Thyroid gland (tissue), 4 donors: ENCODE measurements around the gene ADAMTSL1. TPM values are rescaled to one million over a fixed set of nuclear protein-coding genes. Genes with fewer than 3 reads are reported as not detected.
A peak's percentile ranks its signal among the peaks of the same experiment; 100 is the strongest.

Experiments
- DNase-seq, 2 donors: peaks; one replicate each; pipeline ENCODE4 v3.0.0-alpha.2; 2019
- H3K27ac ChIP-seq, 3 donors: fragments of 200-600 bp; sonication (generic); 1 replicate in 2 of 3; 2 replicates in 1 of 3; pipeline ENCODE4 v1.5.1; 2016 to 2019; ENCODE audit warnings: mild to moderate bottlenecking in 1 of 3, moderate library complexity in 1 of 3
- H3K27me3 ChIP-seq: fragments of 200-600 bp; sonication (generic); one replicate; pipeline ENCODE4 v1.5.1; 2019
- H3K36me3 ChIP-seq, 2 donors: fragments of 200-600 bp; sonication (generic); one replicate each; pipeline ENCODE4 v1.5.1; 2016 to 2019
- H3K4me1 ChIP-seq, 2 donors: fragments of 200-600 bp; sonication (generic); one replicate each; pipeline ENCODE4 v1.5.1; 2017 to 2019
- H3K4me3 ChIP-seq, 3 donors: fragments of 200-600 bp; sonication (generic); replicated peaks in 1 of 3; 1 replicate in 2 of 3; 2 replicates in 1 of 3; pipeline ENCODE4 v1.5.1; 2016; ENCODE audit warnings: mild to moderate bottlenecking in 1 of 3
- H3K9me3 ChIP-seq: fragments of 200-600 bp; sonication (generic); one replicate; pipeline ENCODE4 v1.5.1; 2017
- POLR2A ChIP-seq, 2 donors: fragments of 450-650 bp; IDR thresholded peaks; one replicate each; pipeline ENCODE4 v1.6.1; 2017; ENCODE audit warnings: antibody characterized with exemption in 2 of 2, mild to moderate bottlenecking in 2 of 2, moderate library complexity in 1 of 2
- WGBS, 2 donors: methylation state at CpG; one replicate each; pipeline ENCODE4 v1.1.5; 2017; 5-methylcytosine and 5-hydroxymethylcytosine counted together
- intact Hi-C: fragments of 100-400 bp; cut with DNase I; formaldehyde crosslinking; loops from one replicate; pipeline ENCODE4 v1.15.1; 2023
- total RNA-seq, 4 donors: library from RNA; depleted of rRNA; stranded (reverse); fragments of >200 nt; gene quantifications; one replicate each; pipeline ENCODE4 v1.2.3, GENCODE V29; 2016
- TF ChIP-seq, protein P1 (sequence below), 6 experiments: fragments of 200-600 bp in 3 of 6; fragments of 450-650 bp in 3 of 6; sonication (generic) in 3 of 6; IDR thresholded peaks; one replicate each; pipeline ENCODE4 v1.5.1; 2016 to 2019; ENCODE audit warnings: antibody characterized with exemption in 6 of 6, mild to moderate bottlenecking in 2 of 6, inconsistent platforms in 1 of 6, moderate library complexity in 1 of 6

The ADAMTSL1 gene
- total RNA-seq, 4 donors from 2014 or later: 1.6 to 9.0 (median 4.8) TPM

DNA sequence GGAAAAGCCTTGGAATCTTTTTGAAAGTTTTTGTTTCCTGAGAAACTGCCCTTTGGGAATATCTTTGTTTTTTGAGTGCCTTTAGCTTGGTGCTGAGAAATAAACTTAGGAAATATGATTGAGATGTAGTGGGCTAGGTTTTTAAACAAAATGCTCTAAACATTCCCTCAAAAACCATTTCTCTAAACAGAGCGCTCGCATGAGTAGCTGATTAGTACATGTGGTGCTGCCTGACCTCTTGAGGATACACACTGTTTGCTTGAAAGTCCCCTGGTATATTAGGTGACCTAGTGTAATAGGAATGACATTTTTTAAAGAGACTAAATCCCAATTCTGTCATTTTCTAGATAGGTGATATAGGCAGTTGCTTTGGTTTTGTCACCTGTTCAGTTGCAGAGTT lies 132.3 kb downstream of the ADAMTSL1 start:
- 36 to 63% methylated on average over 2 of the region's 2 CpGs for whole genome bisulfite sequencing, 2 donors
- Histone ChIP-seq H3K4me3 (no peak overlapping the region), H3K27ac (peak overlapping the region in 1 of 3 donors; percentile 8)

DNA sequence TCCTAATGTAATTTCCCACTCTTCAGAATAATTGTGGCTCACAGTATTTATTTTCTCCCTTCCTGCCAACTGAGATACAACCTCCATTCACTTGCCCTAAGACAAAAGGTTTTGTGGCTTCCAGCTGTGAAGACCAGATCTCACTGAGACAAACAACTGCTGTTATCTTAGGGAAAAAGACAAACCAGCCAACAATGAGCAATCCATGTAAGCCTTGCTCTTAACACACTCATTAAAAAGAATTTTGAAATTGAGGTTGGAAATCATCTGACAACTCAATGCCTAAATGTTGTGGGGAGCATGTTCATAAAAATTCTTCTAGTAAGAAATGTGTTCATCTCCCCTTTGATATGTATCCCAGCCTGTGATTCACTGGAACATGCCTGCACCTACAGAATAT lies 132.9 kb downstream of the ADAMTSL1 start:
- H3K27ac ChIP-seq: no peak overlapping the region
- intact Hi-C loops: no loop called here
- no peaks in the 10 kb centered on the region for H3K27me3 ChIP-seq
- no peak overlapping the region for H3K4me3 ChIP-seq
- no peaks in the 10 kb centered on the region for H3K36me3 ChIP-seq
- H3K9me3 ChIP-seq: no peaks in the 10 kb centered on the region
- H3K4me1 ChIP-seq: peaks cover 9% of the 10 kb centered on the region in 2 donors
- no peak for DNase-seq
- TF ChIP-seq, protein P1, sequence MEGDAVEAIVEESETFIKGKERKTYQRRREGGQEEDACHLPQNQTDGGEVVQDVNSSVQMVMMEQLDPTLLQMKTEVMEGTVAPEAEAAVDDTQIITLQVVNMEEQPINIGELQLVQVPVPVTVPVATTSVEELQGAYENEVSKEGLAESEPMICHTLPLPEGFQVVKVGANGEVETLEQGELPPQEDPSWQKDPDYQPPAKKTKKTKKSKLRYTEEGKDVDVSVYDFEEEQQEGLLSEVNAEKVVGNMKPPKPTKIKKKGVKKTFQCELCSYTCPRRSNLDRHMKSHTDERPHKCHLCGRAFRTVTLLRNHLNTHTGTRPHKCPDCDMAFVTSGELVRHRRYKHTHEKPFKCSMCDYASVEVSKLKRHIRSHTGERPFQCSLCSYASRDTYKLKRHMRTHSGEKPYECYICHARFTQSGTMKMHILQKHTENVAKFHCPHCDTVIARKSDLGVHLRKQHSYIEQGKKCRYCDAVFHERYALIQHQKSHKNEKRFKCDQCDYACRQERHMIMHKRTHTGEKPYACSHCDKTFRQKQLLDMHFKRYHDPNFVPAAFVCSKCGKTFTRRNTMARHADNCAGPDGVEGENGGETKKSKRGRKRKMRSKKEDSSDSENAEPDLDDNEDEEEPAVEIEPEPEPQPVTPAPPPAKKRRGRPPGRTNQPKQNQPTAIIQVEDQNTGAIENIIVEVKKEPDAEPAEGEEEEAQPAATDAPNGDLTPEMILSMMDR (IDR thresholded peaks at IDR 0.05): no peak
- no peak for TF ChIP-seq POLR2A (IDR thresholded peaks at IDR 0.05)

More for the DNA sequence above, 132.3 kb downstream of the ADAMTSL1 start:
- H3K36me3 ChIP-seq: no peaks in the 10 kb centered on the region
- H3K9me3 ChIP-seq: no peaks in the 10 kb centered on the region
- H3K27me3 ChIP-seq: no peaks in the 10 kb centered on the region
- peaks cover 9% of the 10 kb centered on the region in 2 donors for H3K4me1 ChIP-seq
- TF ChIP-seq, protein P1 (IDR thresholded peaks at IDR 0.05): no peak
- TF ChIP-seq POLR2A (IDR thresholded peaks at IDR 0.05): no peak
- peak in 1 of 2 donors; percentile 48 for DNase-seq
- intact Hi-C loops: no loop called here

DNA sequence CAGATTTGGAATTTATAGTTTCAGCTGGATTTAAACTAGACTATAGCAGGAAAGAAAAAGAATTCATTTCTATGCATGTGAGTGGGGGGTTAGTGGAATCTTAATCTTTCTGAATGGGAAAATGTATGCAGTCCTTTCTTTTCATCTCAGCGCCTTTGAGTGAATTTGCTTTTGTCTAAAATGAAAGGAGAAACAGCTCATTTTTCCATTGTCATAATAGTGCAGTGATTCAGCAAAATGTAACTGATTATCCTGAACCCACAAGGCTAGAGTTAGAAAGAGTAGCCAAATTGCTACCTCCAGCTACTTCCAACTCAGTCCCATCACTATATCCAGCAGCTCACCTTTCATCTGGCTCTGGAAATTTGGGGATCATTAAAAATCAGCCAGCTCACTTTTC lies 134.4 kb downstream of the ADAMTSL1 start:
- Histone ChIP-seq H3K4me3 (no peak overlapping the region), H3K27me3 (no peaks in the 10 kb centered on the region), H3K36me3 (no peaks in the 10 kb centered on the region), H3K4me1 (peaks cover 9% of the 10 kb centered on the region in 2 donors), H3K9me3 (no peaks in the 10 kb centered on the region), H3K27ac (no peak overlapping the region)
- DNase-seq: no peak
- 93 to 95% methylated on average over 1 of the region's 1 CpG for WGBS, 2 donors
- TF ChIP-seq POLR2A (IDR thresholded peaks at IDR 0.05): no peak
- TF ChIP-seq, protein P1 (IDR thresholded peaks at IDR 0.05): no peak
- intact Hi-C loops: no loop called here

DNA sequence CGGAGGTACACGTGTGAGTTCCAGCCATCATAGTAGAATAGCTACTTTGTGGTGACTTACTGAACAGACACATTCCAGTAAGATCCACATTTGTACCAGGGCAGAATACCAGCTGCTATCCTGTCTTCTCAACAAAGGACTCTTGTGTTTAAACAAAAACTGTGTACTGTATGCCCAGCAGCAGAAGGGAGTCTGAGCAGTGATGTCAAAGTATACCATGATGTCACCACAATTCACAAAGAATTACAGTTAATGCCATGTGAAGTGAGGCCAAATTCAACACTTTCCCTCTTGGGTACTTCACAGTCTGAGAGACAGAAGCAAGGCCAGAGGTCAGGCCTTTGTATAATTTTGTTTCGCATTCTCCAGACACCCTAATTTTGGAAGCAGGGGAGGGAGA lies 137.0 kb downstream of the ADAMTSL1 start:
- intact Hi-C loops: no loop called here
- no peaks in the 10 kb centered on the region for H3K27me3 ChIP-seq
- WGBS, 2 donors: 91 to 94% methylated on average over 3 of the region's 3 CpGs
- no peaks in the 10 kb centered on the region for H3K9me3 ChIP-seq
- no peak for TF ChIP-seq POLR2A (IDR thresholded peaks at IDR 0.05)
- TF ChIP-seq, protein P1 (IDR thresholded peaks at IDR 0.05): no peak
- H3K36me3 ChIP-seq: no peaks in the 10 kb centered on the region
- DNase-seq: no peak
- no peak overlapping the region for H3K27ac ChIP-seq
- H3K4me1 ChIP-seq: peaks cover 7 to 9% of the 10 kb centered on the region in 2 donors
- H3K4me3 ChIP-seq: no peak overlapping the region

DNA sequence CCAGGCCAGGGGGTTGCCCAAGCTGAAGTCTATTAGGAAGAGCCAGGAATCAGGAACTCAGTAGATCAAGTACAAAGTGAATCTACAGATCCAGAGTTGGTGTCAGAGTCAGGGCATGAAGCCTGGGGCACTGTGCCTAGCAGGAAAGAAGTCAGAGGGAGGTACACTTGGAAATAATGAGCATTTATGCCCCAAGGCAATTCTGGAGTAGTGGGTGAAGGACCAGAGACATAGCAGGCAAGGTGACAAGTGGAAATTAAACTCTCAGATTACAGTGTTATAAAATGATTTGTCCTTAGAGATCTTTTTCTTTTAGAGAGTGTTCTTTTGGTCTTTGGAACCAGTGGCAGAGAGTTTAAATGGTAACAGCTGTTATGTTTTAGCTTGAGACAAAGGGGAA lies 138.0 kb downstream of the ADAMTSL1 start:
- peaks cover 0 to under 1% of the 10 kb centered on the region in 2 donors for H3K4me1 ChIP-seq

More for the DNA sequence above, 138.0 kb downstream of the ADAMTSL1 start:
- Histone ChIP-seq H3K4me3 (no peak overlapping the region), H3K27ac (no peak overlapping the region), H3K27me3 (no peaks in the 10 kb centered on the region), H3K9me3 (no peaks in the 10 kb centered on the region), H3K36me3 (no peaks in the 10 kb centered on the region)
- intact Hi-C loops: no loop called here
- TF ChIP-seq, protein P1 (IDR thresholded peaks at IDR 0.05): no peak
- TF ChIP-seq POLR2A (IDR thresholded peaks at IDR 0.05): no peak
- no peak for DNase-seq
